KG1 (cell line): ENCODE measurements around the gene GDF10.

Experiments
- DNase-seq: peaks from one replicate; lab custom pipeline; 2025; lab: John Stamatoyannopoulos, UW

The GDF10 gene

DNA sequence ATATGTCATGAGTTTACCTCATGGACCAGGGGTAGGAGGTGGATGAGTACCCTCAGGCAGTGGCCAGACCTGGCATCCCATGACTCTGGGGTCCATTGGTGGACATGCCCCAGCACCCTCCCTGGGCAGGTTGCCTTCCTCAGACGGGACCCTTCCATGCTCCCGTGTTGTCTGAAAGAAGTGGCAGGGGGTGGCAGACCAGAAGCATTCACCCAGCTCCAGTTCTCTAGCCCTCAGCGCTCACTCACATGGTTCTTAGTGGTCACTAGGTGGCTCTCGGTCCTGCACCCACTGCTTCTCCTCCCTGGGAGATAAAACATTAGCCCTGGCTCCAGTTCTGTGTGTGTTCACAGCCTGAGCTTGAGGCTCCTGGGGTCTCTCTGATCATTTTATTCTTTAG is 54.2 kb downstream of the GDF10 start:
- no peak for DNase-seq

GRCh38 chr10:47354900-47355299 is 54.9 kb downstream of the GDF10 start:
- no peak for DNase-seq

DNA sequence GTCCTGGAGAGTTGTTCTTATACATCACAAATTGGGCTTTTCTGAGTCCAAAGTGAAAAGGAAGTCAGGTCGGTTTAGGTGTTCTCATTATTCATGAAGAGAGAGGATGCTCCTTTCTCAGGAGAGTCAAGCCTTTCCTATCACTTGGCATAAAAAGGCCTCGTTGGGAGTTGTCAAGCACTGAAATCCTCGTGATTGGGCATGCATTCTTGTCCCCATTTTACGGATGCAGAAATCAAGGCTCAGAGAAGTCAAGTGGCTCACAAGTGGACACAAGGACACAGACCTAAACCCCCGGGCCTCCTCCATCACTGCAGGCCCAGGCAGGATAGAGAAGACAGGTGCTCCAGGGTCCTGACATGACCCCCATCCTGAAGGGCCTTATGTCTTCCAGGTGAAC is 56.7 kb downstream of the GDF10 start:
- DNase-seq = no peak

- no peak for DNase-seq
Observed at GRCh38 chr10:47357131-47357582, 57.2 kb downstream of the GDF10 start.

DNA sequence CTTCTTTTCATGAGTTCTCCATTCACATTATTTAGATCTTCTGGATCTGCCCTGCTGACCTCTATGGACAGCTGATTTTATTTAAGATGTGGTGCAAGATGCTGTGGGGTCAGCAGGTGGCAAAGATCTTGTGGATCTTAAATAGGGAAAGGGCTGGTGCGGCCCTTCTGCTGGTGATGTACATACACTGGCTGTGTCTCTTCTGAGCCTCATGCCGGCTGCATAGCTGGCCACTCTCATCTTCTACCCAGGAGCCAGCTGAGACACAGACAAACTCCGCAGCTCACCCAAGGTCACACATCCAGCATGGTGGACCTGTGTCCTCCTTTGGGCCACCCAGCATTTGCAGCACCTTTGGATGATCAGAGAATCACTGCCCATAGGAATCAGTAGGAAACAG is 57.9 kb downstream of the GDF10 start:
- no peak for DNase-seq

DNA sequence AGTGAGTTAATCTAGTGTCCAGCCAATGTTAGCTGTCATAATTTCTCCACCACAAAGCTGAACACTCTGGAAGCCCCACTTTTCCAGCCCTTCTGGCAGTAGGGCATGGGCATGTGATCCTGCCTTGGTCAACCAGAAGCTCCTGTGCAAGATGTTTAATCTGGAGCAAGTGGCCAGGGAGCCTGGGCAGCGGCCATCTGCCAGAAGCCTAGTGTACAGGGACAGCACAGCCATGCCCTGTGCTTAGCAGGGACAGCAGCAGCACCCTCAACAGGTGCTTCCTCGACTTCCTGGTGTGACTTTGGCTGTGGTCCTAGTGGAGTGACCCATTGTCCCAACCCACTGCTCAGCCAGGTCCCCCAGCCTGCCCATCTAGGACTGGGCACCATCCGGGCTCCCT is 58.5 kb downstream of the GDF10 start:
- no peak for DNase-seq

DNA sequence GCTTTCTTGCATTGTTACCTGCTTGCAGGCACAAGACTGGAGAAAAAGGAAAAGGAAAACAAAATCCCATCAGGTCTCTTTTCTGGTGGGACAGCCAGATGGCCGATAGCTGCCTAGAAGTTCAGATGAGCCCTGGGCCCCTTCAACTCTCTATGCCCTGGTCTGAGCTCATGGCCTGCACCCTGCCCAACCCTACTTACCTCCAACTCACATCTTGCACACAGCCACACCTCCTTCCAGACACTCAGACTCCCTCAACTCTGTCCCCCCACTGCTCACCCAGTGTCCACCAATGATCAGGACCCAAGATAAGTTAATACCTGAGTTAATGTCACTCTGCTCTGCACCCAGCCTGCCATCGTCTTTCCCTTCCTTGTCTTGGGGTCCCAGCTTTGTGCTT is 59.1 kb downstream of the GDF10 start:
- DNase-seq = no peak

DNA sequence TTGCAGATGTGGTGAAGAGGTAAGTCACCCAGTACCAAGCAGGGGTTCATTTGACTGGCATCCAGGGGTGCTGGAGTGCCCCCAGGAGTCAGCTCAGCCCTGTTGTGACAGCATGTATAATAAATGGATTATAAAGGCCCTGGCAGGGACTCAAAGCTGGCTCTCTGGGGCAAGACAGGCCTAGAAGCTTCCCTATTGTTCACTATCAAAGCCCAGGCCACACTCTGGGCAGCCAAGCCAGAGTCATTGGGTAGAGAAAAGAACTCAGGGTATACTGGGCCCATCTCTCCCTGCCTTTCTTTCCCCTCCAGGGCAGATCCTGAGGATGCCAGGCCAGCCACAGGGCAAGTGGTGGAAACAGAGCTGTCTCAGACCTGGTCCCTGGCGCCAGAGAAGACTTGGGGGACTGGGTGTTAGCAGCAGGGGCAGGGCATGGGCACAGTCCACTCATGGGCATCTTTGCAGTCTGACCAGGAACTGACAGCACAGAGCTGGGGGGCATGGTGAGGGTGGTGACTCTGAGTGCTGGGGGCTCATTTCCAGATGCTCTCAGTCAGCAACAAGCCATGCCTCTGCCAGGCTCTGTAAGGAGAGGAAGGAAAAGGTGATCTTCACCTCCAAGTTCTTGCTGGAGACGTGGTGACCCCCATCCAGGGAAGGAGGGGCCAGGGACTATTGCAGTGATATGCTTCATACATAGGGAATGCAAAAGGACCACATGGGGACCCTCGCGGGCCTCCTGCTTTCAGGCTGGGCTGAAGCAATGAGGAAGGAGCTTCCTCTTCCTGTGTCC is 59.8 kb downstream of the GDF10 start:
- no peak for DNase-seq

GRCh38 chr10:47360419-47361040 is 60.5 kb downstream of the GDF10 start:
- no peak for DNase-seq

DNA sequence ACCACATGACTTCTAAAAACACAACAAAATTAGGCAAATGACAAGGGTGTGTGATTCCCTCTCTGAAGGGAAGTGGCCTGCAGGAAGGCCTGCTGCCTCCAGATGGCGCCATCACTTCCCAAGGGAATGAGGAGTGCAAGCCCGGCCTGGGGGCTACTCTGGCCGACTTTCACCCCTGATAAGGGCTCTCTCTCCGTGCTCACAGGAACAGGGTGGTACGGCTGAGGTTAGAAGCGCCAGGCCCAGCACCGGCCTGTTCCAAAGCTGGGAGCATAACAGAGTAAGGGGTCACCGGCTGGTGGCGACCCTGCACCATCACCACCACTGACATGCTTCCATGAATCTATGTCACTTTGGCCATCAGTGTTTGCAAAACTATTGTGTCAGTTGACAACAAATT is 61.3 kb downstream of the GDF10 start:
- DNase-seq = no peak

DNA sequence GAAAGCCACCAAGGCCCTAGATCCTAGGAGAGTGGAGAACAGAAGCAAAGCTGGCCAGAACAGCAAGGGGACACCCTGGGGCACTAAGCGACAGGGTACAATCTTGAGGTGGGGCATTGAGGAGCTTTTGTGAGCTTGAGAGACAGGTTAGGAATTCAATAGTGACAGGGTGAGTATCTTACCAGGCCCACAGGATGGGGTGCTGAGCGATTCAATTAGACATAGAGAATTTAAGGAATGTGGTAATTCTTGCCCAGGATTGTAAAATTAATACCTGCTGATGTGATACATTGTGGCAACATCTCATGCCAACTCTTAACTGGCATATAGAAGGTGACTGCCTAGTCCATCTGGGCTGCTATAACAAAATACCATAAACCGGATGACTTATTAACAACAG is 62.2 kb downstream of the GDF10 start:
- DNase-seq = no peak
